Cardiac muscle cell (in vitro differentiated cells and primary cell): ENCODE results near the gene CIP2A. TPM values are rescaled to one million over a fixed set of nuclear protein-coding genes. Genes with fewer than 3 reads are reported as not detected.
A peak's percentile ranks its signal among the peaks of the same experiment; 100 is the strongest.

Experiments used
- DNase-seq, 2 donors: peaks; one replicate each; pipeline versions ENCODE4 v3.0.0 to v3.0.0-alpha.2; 2010 to 2017; ENCODE audit warnings: low read depth in 1 of 2, low spot score in 1 of 2
- H3K27ac ChIP-seq: fragments of 200-600 bp; sonication (generic); 2 replicates; pipeline ENCODE4 v1.5.1; 2016
- H3K27me3 ChIP-seq: fragments of 200-600 bp; sonication (generic); 2 replicates; pipeline ENCODE4 v1.6.0; 2016; ENCODE audit warnings: control low read depth
- H3K36me3 ChIP-seq: fragments of 200-600 bp; sonication (generic); 2 replicates; pipeline ENCODE4 v1.5.1; 2016; ENCODE audit warnings: control low read depth
- H3K4me1 ChIP-seq: fragments of 200-600 bp; sonication (generic); 2 replicates; pipeline ENCODE4 v1.8.1; 2017; ENCODE audit warnings: low read depth, mild to moderate bottlenecking, mixed run types
- H3K4me3 ChIP-seq: fragments of 200-600 bp; sonication (generic); 2 replicates; pipeline ENCODE4 v1.5.1; 2016; ENCODE audit warnings: mild to moderate bottlenecking
- H3K9me3 ChIP-seq: fragments of 200-600 bp; sonication (generic); 2 replicates; pipeline ENCODE4 v1.5.1; 2017; ENCODE audit warnings: low read depth, mild to moderate bottlenecking, control low read depth
- CTCF ChIP-seq: IDR thresholded peaks from 2 replicates; pipeline ENCODE4 v1.5.1; 2012; ENCODE audit warnings: low read depth, mild to moderate bottlenecking, low read length
- polyA plus RNA-seq: library from polyadenylated mRNA; unstranded; fragments of >200 nt; fragmentation: Nextera tagmentation; extraction: Ambion mirVana; gene quantifications from 2 replicates; pipeline ENCODE4 v1.2.1, GENCODE V29; 2016
- total RNA-seq: library from RNA; depleted of rRNA; stranded (reverse); fragments of >200 nt; gene quantifications from 2 replicates; pipeline ENCODE4 v1.2.3, GENCODE V29; 2016

CIP2A gene
- total and polyA plus RNA-seq, 2 experiments from 2014 or later, result 8.1 to 12.2 TPM

GRCh38 chr3:108602249-108602934, 13.2 kb upstream of the CIP2A start:
- H3K27ac ChIP-seq, result peak overlapping the region; percentile 84
- no peaks in the 10 kb centered on the region for H3K9me3 ChIP-seq
- H3K4me1 ChIP-seq, result peaks cover 21% of the 10 kb centered on the region
- no peaks in the 10 kb centered on the region for H3K27me3 ChIP-seq
- H3K36me3 ChIP-seq, result no peaks in the 10 kb centered on the region
- H3K4me3 ChIP-seq, result no peak overlapping the region
- DNase-seq, result peak in 1 of 2 donors; percentile 45
- TF ChIP-seq CTCF, result no peak

GRCh38 chr3:108599677-108600409, 10.6 kb upstream of the CIP2A start:
- Histone ChIP-seq H3K4me3 (no peak overlapping the region), H3K9me3 (no peaks in the 10 kb centered on the region), H3K27me3 (no peaks in the 10 kb centered on the region), H3K4me1 (peaks cover 21% of the 10 kb centered on the region), H3K27ac (no peak overlapping the region), H3K36me3 (no peaks in the 10 kb centered on the region)
- DNase-seq, result no peak
- no peak for TF ChIP-seq CTCF

- TF ChIP-seq CTCF, result no peak
- no peaks in the 10 kb centered on the region for H3K36me3 ChIP-seq
These were observed 9.1 kb upstream of the CIP2A start for GRCh38 chr3:108598375-108598774.

GRCh38 chr3:108595321-108595720, 6.1 kb upstream of the CIP2A start:
- Histone ChIP-seq H3K27ac (no peak overlapping the region), H3K36me3 (no peaks in the 10 kb centered on the region), H3K4me1 (peaks cover 8% of the 10 kb centered on the region), H3K4me3 (no peak overlapping the region), H3K9me3 (no peaks in the 10 kb centered on the region), H3K27me3 (no peaks in the 10 kb centered on the region)
- no peak for DNase-seq
- TF ChIP-seq CTCF, result no peak

More at GRCh38 chr3:108598375-108598774, 9.1 kb upstream of the CIP2A start:
- H3K9me3 ChIP-seq, result no peaks in the 10 kb centered on the region
- H3K4me3 ChIP-seq, result no peak overlapping the region
- H3K4me1 ChIP-seq, result peaks cover 14% of the 10 kb centered on the region
- no peak overlapping the region for H3K27ac ChIP-seq
- H3K27me3 ChIP-seq, result no peaks in the 10 kb centered on the region
- DNase-seq, result no peak

GRCh38 chr3:108590460-108590859, 1.2 kb upstream of the CIP2A start:
- Histone ChIP-seq H3K4me1 (peaks cover 10% of the 10 kb centered on the region), H3K27ac (peak overlapping the region; percentile 95), H3K36me3 (no peaks in the 10 kb centered on the region), H3K9me3 (no peaks in the 10 kb centered on the region), H3K27me3 (no peaks in the 10 kb centered on the region), H3K4me3 (peak overlapping the region; percentile 55)
- no peak for TF ChIP-seq CTCF
- DNase-seq, result peak in 1 of 2 donors; percentile 6
